Stimulated activated CD4-positive, alpha-beta T cell treated with anti-CD3 and anti-CD28 coated beads, Interleukin-4, amount 100 ng/mL, for 24 hours (primary cell): ENCODE data around the gene CPNE2.

ENCODE experiments used
- DNase-seq: peaks from one replicate; pipeline ENCODE4 v3.0.0-alpha.2; 2020

The CPNE2 gene

DNA sequence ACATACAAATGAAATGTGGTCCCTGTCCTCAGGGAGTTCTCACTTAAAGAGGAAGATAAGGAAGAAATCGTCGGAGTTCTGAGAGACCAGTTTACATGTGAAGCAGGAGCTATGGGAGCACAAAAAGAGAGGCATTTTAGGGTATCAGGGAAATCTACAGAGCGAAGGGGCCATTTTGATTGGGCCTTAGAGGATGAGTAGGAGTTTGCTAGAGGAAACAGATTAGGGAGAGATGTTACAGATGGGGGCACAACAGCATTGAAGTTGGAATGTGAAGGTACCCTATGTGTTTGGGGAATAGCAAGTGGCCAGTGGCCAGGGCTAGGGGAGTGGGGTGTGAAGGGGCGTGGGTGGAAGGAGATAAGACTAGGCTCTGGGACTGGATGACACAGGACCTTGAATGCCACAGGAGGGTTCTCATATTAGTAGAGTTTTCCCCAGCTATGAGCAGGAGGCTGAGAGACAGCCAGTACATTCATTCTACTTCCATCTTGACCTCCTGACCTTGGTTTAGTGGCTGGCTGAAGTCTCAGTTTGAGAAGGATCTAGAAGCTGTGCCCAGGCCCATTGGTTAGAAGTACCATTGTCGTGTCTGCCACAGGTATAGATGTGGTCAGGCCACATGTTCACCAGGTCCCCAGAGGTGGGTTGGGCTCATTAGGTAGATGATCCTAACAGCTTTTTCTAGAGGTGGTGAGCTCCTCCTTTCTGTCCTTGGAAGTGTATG, 34.8 kb downstream of the CPNE2 start:
- no peak for DNase-seq

DNA sequence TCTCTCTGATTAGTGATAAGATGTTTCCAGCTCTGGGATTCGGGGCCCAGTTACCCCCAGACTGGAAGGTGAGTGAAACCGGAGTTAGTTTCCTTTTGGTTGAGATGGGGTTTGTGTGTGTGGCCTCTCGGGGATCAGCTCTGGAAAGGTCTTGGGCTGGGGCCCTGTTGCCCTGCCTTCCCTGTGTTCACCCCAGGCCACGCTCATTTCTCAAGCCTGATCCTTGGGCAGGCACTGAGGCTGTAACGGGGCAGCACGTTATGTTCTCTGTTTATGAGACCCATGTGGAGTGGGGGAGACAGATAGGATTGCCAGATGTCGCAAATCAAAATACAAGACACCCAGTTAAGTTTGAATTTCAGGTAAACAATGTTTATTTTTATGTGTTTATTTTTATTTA, 35.5 kb downstream of the CPNE2 start:
- no peak for DNase-seq

DNA sequence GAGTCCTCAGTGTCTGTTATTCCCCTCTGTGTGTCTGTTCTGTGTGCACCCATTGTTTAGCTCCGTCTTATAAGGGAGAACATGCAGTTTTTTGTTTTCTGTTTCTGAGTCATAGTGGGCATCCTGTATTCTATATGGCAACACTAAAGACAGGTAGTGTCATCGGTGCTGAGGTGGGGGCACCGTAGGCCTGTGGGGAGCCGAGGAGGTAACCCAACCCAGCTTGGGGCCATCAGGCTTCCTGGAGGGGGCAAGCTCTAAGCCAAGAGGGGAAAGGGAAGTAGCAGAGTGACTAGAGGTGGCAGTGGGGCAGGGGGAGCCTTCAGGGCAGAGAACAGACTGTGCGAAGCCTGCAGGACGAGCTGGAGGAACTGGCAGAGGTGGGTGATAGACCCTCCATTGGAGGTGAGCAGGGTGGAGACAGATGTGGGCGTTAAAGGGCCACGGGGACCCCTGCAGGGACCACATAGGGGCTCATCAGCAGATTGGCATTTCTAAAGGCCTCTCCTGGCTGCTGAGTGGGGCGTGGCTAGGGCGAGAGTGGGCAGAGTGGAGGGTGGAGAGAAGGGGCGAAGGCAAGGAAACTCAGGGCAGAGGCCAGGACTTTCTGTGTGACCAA, 36.5 kb downstream of the CPNE2 start:
- peak; percentile 25 for DNase-seq

GRCh38 chr16:57130950-57131321, 38.6 kb downstream of the CPNE2 start:
- DNase-seq = no peak

- no peak for DNase-seq
Measured at GRCh38 chr16:57131351-57131970, 39.1 kb downstream of the CPNE2 start.

- DNase-seq = no peak
Measured at GRCh38 chr16:57132470-57132869, 40.1 kb downstream of the CPNE2 start.

GRCh38 chr16:57133031-57133430, 40.6 kb downstream of the CPNE2 start:
- DNase-seq = no peak

- DNase-seq = no peak
Measured at GRCh38 chr16:57133886-57134285, 41.5 kb downstream of the CPNE2 start.

DNA sequence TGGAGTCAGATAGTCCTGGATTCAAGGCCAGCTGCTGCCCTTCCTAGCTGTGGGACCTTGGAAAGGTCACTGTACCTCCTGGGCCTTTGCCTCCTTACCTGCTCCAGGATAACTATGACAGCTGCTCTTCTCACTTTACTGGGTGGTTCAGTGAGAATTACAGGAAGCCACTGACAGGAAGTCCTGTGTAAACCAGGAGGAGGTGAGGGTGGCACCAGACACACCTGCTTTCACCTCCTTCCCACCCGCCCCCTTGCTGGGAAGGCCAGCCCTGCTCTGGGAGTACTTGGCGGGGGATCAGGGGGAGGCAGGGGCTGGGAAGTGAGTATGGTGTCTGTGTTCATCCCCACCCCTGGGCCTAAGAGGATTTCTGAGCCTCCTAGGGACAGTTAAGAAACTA, 42.6 kb downstream of the CPNE2 start:
- DNase-seq = peak; percentile 33

DNA sequence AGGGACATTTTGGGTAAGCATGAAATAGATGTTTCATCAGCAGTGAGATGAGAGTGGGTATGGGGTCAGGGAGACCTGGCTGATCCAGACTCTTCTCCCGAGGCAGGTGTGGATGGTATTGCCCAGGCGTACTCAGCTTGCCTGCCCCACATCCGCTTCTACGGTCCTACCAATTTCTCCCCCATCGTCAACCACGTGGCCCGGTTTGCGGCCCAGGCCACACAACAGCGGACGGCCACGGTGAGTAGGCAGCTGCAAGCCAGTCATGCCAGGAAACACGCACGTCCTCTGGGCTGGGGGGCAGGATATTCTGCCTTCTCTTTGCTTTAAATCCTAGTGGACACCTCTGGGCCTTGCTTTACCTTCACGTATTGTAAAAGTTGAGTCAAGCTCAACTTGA, 44.7 kb downstream of the CPNE2 start:
- no peak for DNase-seq

DNA sequence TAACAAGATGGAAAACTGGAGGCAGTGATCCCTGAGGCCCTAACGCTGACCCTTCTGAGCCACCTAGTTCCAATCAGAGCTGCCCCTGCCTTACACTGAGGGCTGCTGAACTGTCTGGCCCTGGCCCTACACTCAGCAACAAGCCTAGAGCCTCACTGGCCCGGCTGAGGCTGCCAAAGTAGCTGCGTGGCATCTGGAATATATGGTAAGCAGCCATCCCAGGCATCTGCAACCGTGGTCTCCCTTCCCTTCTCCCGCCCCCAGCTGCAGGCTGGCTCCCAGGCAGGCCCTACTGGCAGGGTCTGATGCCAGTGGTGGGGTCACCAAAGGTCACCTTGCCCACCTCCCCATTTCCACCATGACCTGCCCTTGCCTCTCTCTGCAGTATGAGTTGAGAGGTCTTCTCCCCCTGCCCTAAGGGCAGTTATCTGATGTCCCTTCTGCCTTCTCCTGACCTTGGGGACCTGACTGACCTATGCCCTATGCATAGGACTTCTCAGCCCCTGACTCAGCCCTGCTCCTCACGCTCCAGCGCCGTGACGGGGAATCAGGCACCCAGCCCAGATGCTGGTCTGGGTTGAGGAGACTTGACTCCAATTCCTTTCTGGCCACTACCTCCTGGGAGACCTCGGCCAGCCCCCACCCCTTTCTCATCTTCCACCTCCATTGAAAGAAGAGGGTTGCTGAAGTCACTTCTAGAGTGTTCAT, 45.3 kb downstream of the CPNE2 start:
- no peak for DNase-seq

- DNase-seq = no peak
Measured at GRCh38 chr16:57138281-57138935, 46.0 kb downstream of the CPNE2 start.

DNA sequence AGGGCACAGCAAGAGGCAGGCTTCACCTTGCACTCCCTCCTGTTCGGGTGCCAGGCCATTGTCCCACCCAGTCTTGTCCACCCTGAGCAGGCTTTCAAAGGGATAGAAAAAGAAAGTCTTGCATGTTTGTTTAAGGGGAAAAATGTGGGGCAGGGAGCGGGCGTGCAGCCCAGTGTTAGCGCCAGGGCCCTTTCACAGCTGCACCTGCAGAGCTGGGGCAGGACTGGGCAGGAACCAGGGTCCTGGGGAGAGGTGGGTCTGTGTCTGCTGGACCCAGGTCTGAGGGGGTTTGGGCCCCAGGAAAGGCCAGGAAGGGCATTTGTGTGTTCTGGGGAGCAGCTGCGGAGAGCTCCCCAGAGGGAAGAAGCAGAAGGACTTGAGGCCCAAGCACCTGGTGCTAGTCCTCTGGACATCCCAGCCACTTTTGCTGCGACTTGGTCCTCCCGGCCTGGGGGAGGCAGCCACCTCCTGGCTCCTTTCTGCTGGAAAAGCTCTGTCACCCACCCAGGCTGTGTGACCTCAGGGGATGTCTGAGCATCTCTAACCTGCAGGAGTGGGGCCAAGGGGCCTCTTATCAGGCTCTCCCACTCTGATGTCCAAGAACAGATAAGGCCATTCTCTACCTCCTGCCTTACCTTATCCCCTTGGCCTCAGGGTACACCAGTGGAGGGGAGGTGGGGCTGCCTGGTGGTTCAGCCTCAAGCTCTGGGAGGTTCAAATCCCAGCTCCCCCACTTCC, 48.7 kb downstream of the CPNE2 start:
- DNase-seq = no peak

DNA sequence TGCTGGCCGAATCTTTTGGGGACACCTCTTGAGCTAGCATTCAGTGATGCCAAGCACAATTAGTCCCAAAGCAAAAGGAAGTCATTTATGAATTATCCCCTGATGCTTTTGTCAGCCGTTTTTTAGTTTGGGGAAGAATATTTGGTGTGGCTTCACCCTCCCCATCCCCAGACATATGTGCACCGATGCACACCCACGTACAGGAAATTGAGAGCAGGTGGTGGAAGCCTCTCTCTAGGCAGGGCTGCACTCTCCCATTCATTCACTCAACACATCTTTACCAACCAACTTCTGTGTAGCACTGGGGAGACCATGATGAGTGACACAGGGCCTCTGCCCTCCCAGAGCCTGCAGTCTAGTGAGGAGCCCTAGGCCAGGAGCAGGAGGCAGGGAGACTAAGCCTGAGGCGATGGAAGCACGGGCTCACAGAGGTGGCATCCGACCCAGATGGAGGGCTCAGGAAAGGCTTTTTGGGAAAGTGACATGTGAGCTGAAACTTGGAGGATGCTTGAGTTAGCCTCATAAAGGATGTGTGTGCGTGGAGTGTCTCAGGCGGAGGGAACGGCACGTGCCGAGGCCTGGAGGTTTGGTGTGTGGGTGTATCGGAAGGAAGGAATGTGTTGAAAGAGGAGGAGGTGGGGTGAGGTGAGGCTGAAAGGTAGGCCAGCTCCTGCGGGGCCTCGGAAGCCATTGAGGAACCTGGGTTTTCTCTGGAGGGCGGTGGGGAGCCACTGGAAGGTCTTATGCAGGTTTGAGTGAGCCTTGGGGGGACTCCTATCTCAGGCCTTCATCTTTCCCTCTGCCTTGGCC, 49.6 kb downstream of the CPNE2 start:
- DNase-seq = no peak

DNA sequence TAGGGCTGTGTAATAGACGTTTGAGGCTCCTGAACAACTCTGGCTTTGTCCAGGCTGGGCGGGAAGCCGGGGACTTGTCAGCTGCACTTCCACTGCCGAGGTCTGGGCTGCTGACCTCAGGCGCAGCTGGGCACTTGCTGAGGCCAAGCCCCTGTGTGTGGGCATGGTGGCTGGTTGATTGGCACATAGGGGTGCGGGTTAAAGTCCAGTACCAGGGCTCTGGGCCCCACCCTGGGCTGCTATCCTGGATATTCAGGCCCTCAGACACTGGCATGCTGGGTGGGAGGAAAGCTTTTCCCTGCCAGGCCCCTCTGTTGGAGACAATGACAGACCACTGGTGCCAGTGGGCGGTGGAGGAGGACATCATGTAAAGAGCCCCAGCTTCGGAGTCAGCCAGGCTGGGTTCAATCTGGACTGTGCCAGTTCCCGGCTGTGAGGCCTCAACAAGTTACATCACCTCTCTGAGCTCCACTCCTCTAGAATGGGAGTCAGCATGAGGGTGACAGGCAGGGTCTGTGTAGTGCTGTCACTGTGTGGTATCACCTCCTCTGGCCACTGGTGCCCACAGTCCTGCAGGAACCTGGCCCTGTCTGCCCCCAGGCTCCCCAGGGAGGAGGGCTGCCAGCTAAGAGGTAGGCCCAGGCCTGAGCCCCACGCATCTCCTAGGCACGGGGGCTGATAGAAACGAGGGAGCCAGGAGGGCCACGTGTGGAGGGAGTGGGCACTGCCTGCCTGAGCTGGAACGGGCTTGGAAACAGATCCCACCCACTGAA, 51.0 kb downstream of the CPNE2 start:
- no peak for DNase-seq

DNA sequence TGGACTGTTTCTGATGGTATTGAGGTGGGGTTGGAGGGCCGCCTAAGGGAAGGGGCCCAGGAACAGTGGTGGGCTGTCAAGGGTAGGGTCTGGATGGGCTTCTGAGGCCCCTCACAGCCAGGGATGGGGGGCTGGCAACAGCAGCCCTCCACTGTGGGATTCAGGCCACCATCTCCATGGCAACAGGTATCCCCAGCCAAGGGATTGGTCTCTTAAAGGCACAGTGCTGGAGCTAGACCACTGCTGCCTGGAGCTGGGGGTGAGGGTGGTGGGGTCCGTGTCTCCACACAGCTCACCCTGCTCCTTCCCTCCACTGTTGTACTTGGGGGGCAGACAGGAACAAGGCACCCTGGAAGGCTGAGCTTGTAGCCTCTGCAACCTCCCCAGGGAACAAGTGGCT, 51.6 kb downstream of the CPNE2 start:
- DNase-seq = no peak

GRCh38 chr16:57145046-57146021, 53.0 kb downstream of the CPNE2 start:
- DNase-seq = no peak

DNA sequence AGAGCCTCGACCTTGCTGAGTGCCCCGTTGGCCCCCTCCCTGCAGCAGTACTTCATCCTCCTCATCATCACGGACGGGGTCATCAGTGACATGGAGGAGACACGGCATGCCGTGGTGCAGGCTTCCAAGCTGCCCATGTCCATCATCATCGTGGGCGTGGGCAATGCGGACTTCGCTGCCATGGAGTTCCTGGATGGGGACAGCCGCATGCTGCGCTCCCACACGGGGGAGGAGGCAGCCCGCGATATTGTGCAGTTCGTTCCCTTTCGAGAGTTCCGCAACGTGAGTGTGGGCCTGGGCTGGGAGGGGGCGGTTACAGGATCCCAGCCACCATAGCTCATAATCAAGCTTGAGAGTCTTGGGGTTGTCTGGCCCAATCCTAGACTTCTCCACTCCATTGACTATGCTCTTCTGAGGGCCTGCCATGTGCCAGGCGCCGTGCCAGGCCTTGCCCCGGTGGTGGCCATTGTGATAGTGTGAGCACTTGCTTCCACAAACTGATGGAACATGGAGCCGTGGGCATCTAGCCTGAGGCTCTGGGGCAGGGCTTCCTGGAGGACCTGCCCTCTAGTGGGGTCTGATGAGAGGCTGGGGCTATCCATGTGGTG, 53.8 kb downstream of the CPNE2 start:
- no peak for DNase-seq

- DNase-seq = no peak
Measured at GRCh38 chr16:57146735-57147134, 54.4 kb downstream of the CPNE2 start.
